Panc1 (cell line): ENCODE measurements around the gene EDEM1. TPM values are rescaled to one million over a fixed set of nuclear protein-coding genes. Genes with fewer than 3 reads are reported as not detected.

ENCODE experiments used
- ATAC-seq: fragments of 200-7000 bp; cut with Tn5 transposase; 2 replicates; pipeline ENCODE4 v1.9.1; 2020; ENCODE audit warnings: mild to moderate bottlenecking, moderate library complexity
- BruUV-seq: library from RNA; stranded (reverse); fragments of 400-500 nt; replicated peaks from 2 replicates; lab custom pipeline; 2021; lab: Mats Ljungman, UMichigan
- CTCF ChIA-PET: fragments of 300-600 bp; sonication (Branson Sonifier 250); formaldehyde crosslinking; loops from one replicate; lab custom pipeline; 2022; ENCODE audit warnings: antibody characterized with exemption; lab: Charles Lee
- POLR2A ChIA-PET: fragments of 300-600 bp; sonication (Branson Sonifier 250); formaldehyde crosslinking; loops from one replicate; lab custom pipeline; 2022; ENCODE audit warnings: antibody characterized with exemption; lab: Charles Lee
- DNase-seq: peaks from one replicate; pipeline ENCODE4 v3.0.0-alpha.2; 2010; ENCODE audit warnings: low read depth, low spot score
- H3K27ac ChIP-seq: 2 replicates; pipeline ENCODE4 v1.5.1; 2011; ENCODE audit warnings: mild to moderate bottlenecking, low read length, inconsistent platforms
- H3K27me3 ChIP-seq: fragments of 200-500 bp; sonication (Bioruptor generic); 2 replicates; pipeline ENCODE4 v1.6.0; 2014; ENCODE audit warnings: low read length, inconsistent platforms; ENCODE audit not compliant: control insufficient read depth, insufficient read depth
- H3K36me3 ChIP-seq: fragments of 200-500 bp; sonication (Bioruptor generic); 2 replicates; pipeline ENCODE4 v1.5.1; 2014; ENCODE audit warnings: inconsistent platforms, mild to moderate bottlenecking, low read length, moderate library complexity; ENCODE audit not compliant: control insufficient read depth, insufficient read depth
- H3K4me1 ChIP-seq: 2 replicates; pipeline ENCODE4 v1.5.1; 2011; ENCODE audit warnings: inconsistent platforms, mild to moderate bottlenecking, low read length, moderate library complexity; ENCODE audit not compliant: control insufficient read depth, insufficient read depth
- H3K4me3 ChIP-seq, 2 experiments: 2 replicates each; pipeline ENCODE4 v1.5.1; 2011 to 2012; ENCODE audit warnings: low read depth in 2 of 2, low read length in 2 of 2, mild to moderate bottlenecking in 2 of 2, inconsistent platforms in 1 of 2, moderate library complexity in 1 of 2
- H3K9me3 ChIP-seq: fragments of 200-500 bp; sonication (Bioruptor generic); 2 replicates; pipeline ENCODE4 v1.5.1; 2014; ENCODE audit warnings: low read depth, mild to moderate bottlenecking, inconsistent platforms, low read length, moderate library complexity; ENCODE audit not compliant: control insufficient read depth, insufficient read depth
- CTCF ChIP-seq: fragments of 450-650 bp; IDR thresholded peaks from 2 replicates; pipeline ENCODE4 v1.5.1; 2017; ENCODE audit warnings: mild to moderate bottlenecking
- POLR2AphosphoS5 ChIP-seq: IDR thresholded peaks from 2 replicates; pipeline ENCODE4 v1.6.1; 2012; ENCODE audit warnings: mild to moderate bottlenecking, low read depth, low read length, moderate library complexity
- REST ChIP-seq, 2 experiments: IDR thresholded peaks; 2 replicates each; pipeline ENCODE4 v1.6.1; 2011 to 2012; ENCODE audit warnings: low read depth in 2 of 2, control low read depth in 1 of 2, low read length in 1 of 2, mild to moderate bottlenecking in 1 of 2, moderate library complexity in 1 of 2; ENCODE audit not compliant: insufficient read depth in 1 of 2
- SIN3A ChIP-seq: IDR thresholded peaks from 2 replicates; pipeline ENCODE4 v1.6.1; 2012; ENCODE audit warnings: low read depth, mild to moderate bottlenecking, low read length, moderate library complexity, borderline replicate concordance; ENCODE audit not compliant: insufficient read depth
- TCF7L2 ChIP-seq: IDR thresholded peaks from 2 replicates; pipeline ENCODE4 v1.6.1; 2011; ENCODE audit warnings: mild to moderate bottlenecking, low read depth, low read length, inconsistent platforms
- in situ Hi-C: cut with HindIII; loops from 2 replicates; pipeline ENCODE4 v1.10.0; 2016; ENCODE audit warnings: low sequenced_read_pairs, low pct_unique_long_range_greater_than_20kb
- intact Hi-C: fragments of 100-400 bp; cut with micrococcal nuclease; formaldehyde crosslinking; loops from one replicate; pipeline ENCODE4 v1.10.0; 2022; ENCODE audit not compliant: unreplicated experiment
- total RNA-seq: library from RNA; stranded (reverse); gene quantifications from one replicate; pipeline ENCODE4 v1.2.1, GENCODE V29; 2021; ENCODE audit not compliant: unreplicated experiment

Gene EDEM1
- total RNA-seq, 1 experiment from 2014 or later, result 44.6 TPM

- Histone ChIP-seq H3K27ac (no peak overlapping the region), H3K36me3 (no peaks in the 10 kb centered on the region), H3K27me3 (no peaks in the 10 kb centered on the region), H3K4me3 (no peak overlapping the region), H3K4me1 (no peaks in the 10 kb centered on the region), H3K9me3 (no peaks in the 10 kb centered on the region)
- TF ChIP-seq REST (IDR thresholded peaks at IDR 0.05; ENCODE audit: insufficient read depth in 1 of 2, low read depth in 2 of 2, low read length in 1 of 2) (no peak), SIN3A (no peak), TCF7L2 (no peak), CTCF (no peak), POLR2AphosphoS5 (no peak)
- DNase-seq, result no peak
- ChIA-PET CTCF (no interaction called here), POLR2A (no interaction called here)
- intact Hi-C loops (no loop called here), in situ Hi-C loops (no loop called here)
- no TSS peak for BruUV-seq
- ATAC-seq, result no peak
Observed at GRCh38 chr3:5245927-5246326, 58.4 kb downstream of the EDEM1 start.

- no peak for TF ChIP-seq REST (IDR thresholded peaks at IDR 0.05; ENCODE audit: insufficient read depth in 1 of 2, low read depth in 2 of 2, low read length in 1 of 2)
- no peak for TF ChIP-seq POLR2AphosphoS5
- no peak for TF ChIP-seq CTCF
- TF ChIP-seq TCF7L2, result no peak
- no peak for TF ChIP-seq SIN3A
- in situ Hi-C loops (no loop called here), intact Hi-C loops (no loop called here)
- ChIA-PET POLR2A (no interaction called here), CTCF (no interaction called here)
- Histone ChIP-seq H3K4me3 (no peak overlapping the region), H3K27me3 (no peaks in the 10 kb centered on the region), H3K9me3 (no peaks in the 10 kb centered on the region), H3K36me3 (no peaks in the 10 kb centered on the region), H3K4me1 (no peaks in the 10 kb centered on the region), H3K27ac (no peak overlapping the region)
- no TSS peak for BruUV-seq
- ATAC-seq (no peak), DNase-seq (no peak)
Observed at GRCh38 chr3:5248822-5249221, 61.3 kb downstream of the EDEM1 start.
